ENCODE measurements around the gene PCED1B. TPM values are rescaled to one million over a fixed set of nuclear protein-coding genes. Genes with fewer than 3 reads are reported as not detected.

Gene PCED1B
- polyA plus RNA-seq, 1 donor (not counting 4 experiments of a cell fraction or from before 2014, with no cell fraction given): 3.2 TPM

DNA sequence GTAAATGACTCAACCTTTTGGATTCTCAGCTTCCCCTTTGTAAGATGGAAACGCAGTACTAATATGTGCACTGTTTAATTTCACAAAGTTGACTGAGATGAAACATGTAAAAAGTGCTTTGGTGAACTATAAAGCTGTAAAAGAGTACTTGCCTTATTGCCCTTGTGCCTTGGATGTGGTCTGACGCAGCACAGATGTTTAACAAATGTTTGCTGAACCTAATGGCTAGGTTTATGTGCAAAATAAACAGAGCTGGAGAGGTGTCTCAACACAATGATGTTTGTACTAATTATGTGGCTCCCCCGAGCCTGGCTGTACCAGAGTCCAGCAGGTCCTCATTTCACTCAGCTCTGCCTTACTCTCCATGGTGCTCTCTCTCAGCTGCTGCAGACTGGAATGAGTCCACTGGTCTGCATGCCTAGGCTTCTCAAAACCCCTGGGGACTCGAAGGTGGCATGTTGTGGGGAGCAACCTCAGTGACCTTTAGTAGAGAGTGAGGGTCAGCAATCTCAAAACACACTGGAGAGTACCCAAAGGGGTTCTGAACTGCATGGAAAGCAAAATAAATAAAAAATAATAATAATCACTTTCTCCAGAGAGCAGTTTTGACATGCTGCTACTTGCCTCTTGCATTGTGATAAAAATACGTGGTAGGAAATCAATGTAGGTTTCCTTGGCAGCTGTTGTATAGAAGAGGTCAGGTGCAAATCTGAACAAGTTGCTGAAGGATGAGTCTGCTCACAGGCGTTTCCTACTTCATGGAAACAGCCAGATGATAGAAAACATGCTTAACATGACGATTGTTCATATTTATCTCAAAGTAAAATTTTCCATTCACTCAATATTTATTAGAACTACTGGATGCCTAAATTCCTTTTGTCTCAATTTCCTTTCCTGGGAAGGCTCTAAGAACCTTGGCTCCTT, 8.9 kb downstream of the PCED1B start:
- Histone ChIP-seq H3K27ac (ENCODE audit: control insufficient read depth, insufficient read depth, low read length) (peak overlapping the region; percentile 92), H3K9me1 (ENCODE audit: control insufficient read depth, extremely low read depth, insufficient read depth, low read length) (no peaks in the 10 kb centered on the region), H3K9me3 (ENCODE audit: control insufficient read depth, low read depth, low read length) (peaks cover 11% of the 10 kb centered on the region), H3K9ac (ENCODE audit: control insufficient read depth, extremely low read depth, insufficient read depth, low read length) (peak overlapping the region; percentile 69), H3K4me2 (ENCODE audit: control insufficient read depth, extremely low read depth, insufficient read depth, low read depth, low read length) (peak overlapping the region; percentile 77), H3K79me2 (ENCODE audit: control insufficient read depth, insufficient read depth, low read length) (peaks cover 13% of the 10 kb centered on the region), H3K4me1 (ENCODE audit: control insufficient read depth, extremely low read depth, insufficient read depth, low read length) (peaks cover 56% of the 10 kb centered on the region), H3K4me3 (ENCODE audit: control insufficient read depth in 2 of 3, extremely low read depth in 1 of 3, insufficient read depth in 2 of 3, low read depth in 1 of 3, low read length in 3 of 3) (peak overlapping the region in 2 of 3 experiments; percentile 34 to 37), H3K27me3 (ENCODE audit: control insufficient read depth, extremely low read depth, insufficient read depth, low read length) (no peaks in the 10 kb centered on the region), H3K36me3 (ENCODE audit: control insufficient read depth in 2 of 2, extremely low read depth in 1 of 2, insufficient read depth in 2 of 2, low read length in 2 of 2) (peaks cover 2 to 4% of the 10 kb centered on the region in 2 experiments), H2AFZ (ENCODE audit: control insufficient read depth, low read length) (no peak overlapping the region), H4K20me1 (ENCODE audit: control insufficient read depth, extremely low read depth, insufficient read depth, low read length) (no peaks in the 10 kb centered on the region)
- peak; percentile 93 for FAIRE-seq
- TF ChIP-seq, protein P1, sequence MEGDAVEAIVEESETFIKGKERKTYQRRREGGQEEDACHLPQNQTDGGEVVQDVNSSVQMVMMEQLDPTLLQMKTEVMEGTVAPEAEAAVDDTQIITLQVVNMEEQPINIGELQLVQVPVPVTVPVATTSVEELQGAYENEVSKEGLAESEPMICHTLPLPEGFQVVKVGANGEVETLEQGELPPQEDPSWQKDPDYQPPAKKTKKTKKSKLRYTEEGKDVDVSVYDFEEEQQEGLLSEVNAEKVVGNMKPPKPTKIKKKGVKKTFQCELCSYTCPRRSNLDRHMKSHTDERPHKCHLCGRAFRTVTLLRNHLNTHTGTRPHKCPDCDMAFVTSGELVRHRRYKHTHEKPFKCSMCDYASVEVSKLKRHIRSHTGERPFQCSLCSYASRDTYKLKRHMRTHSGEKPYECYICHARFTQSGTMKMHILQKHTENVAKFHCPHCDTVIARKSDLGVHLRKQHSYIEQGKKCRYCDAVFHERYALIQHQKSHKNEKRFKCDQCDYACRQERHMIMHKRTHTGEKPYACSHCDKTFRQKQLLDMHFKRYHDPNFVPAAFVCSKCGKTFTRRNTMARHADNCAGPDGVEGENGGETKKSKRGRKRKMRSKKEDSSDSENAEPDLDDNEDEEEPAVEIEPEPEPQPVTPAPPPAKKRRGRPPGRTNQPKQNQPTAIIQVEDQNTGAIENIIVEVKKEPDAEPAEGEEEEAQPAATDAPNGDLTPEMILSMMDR (optimal IDR thresholded peaks at IDR 0.05 in 1 of 3, IDR thresholded peaks at IDR 0.05 in 1 of 3, conservative IDR thresholded peaks at IDR 0.05 in 1 of 3; ENCODE audit: extremely low read depth in 1 of 3, insufficient read depth in 2 of 3, low read length in 3 of 3): no peak
- no peak for TF ChIP-seq EZH2 (IDR thresholded peaks at IDR 0.05; ENCODE audit: low read length)
- DNase-seq (ENCODE audit: low read depth, low spot score): peak; percentile 83
- dilution Hi-C loops (cut with MboI; ENCODE audit: extremely low pct_ligation_motif_present, low sequenced_read_pairs): no loop called here

DNA sequence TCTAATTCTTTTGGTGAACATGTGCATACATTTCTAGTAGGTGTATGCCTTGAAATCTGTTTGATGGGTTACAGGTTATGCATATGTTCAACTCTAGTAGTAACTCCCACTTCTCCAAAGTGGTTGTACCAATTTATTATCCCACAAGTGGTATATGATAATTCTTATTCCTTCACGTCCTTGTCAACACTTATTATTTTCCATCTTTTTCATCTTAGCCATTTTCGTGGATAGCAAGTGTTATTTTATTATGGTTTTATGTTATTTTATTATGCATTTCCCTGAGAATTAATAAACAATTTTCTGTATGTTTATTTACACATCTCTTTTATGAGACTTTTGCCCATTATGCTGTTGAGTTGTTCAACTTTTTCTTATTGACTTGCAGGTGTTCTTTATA, 11.6 kb downstream of the PCED1B start:
- Histone ChIP-seq H2AFZ (ENCODE audit: control insufficient read depth, low read length) (no peak overlapping the region), H3K79me2 (ENCODE audit: control insufficient read depth, insufficient read depth, low read length) (peaks cover under 1% of the 10 kb centered on the region), H3K9me3 (ENCODE audit: control insufficient read depth, low read depth, low read length) (peaks cover 11% of the 10 kb centered on the region), H4K20me1 (ENCODE audit: control insufficient read depth, extremely low read depth, insufficient read depth, low read length) (no peaks in the 10 kb centered on the region), H3K27ac (ENCODE audit: control insufficient read depth, insufficient read depth, low read length) (no peak overlapping the region), H3K9me1 (ENCODE audit: control insufficient read depth, extremely low read depth, insufficient read depth, low read length) (no peaks in the 10 kb centered on the region), H3K27me3 (ENCODE audit: control insufficient read depth, extremely low read depth, insufficient read depth, low read length) (no peaks in the 10 kb centered on the region), H3K4me3 (ENCODE audit: control insufficient read depth in 2 of 3, extremely low read depth in 1 of 3, insufficient read depth in 2 of 3, low read depth in 1 of 3, low read length in 3 of 3) (no peak overlapping the region), H3K4me2 (ENCODE audit: control insufficient read depth, extremely low read depth, insufficient read depth, low read depth, low read length) (no peak overlapping the region), H3K4me1 (ENCODE audit: control insufficient read depth, extremely low read depth, insufficient read depth, low read length) (peaks cover 47% of the 10 kb centered on the region), H3K36me3 (ENCODE audit: control insufficient read depth in 2 of 2, extremely low read depth in 1 of 2, insufficient read depth in 2 of 2, low read length in 2 of 2) (peaks cover 2 to 4% of the 10 kb centered on the region in 2 experiments), H3K9ac (ENCODE audit: control insufficient read depth, extremely low read depth, insufficient read depth, low read length) (no peak overlapping the region)
- no peak for TF ChIP-seq EZH2 (IDR thresholded peaks at IDR 0.05; ENCODE audit: low read length)
- TF ChIP-seq, protein P1 (optimal IDR thresholded peaks at IDR 0.05 in 1 of 3, IDR thresholded peaks at IDR 0.05 in 1 of 3, conservative IDR thresholded peaks at IDR 0.05 in 1 of 3; ENCODE audit: extremely low read depth in 1 of 3, insufficient read depth in 2 of 3, low read length in 3 of 3): no peak
- DNase-seq (ENCODE audit: low read depth, low spot score): no peak
- dilution Hi-C loops (cut with MboI; ENCODE audit: extremely low pct_ligation_motif_present, low sequenced_read_pairs): no loop called here
- no peak for FAIRE-seq

All from keratinocyte (primary cell).